GM18517 (cell line): ENCODE data around the gene ADAM8.
A peak's percentile ranks its signal among the peaks of the same experiment; 100 is the strongest.

ENCODE experiments used
- ATAC-seq: cut with Tn5 transposase; IDR thresholded peaks from one replicate; pipeline ENCODE4 v1.9.1; 2021; ENCODE audit warnings: mild to moderate bottlenecking, moderate library complexity; ENCODE audit not compliant: unreplicated experiment

Gene ADAM8

GRCh38 chr10:133282846-133283390 lies 6.2 kb upstream of the ADAM8 start:
- no peak for ATAC-seq

DNA sequence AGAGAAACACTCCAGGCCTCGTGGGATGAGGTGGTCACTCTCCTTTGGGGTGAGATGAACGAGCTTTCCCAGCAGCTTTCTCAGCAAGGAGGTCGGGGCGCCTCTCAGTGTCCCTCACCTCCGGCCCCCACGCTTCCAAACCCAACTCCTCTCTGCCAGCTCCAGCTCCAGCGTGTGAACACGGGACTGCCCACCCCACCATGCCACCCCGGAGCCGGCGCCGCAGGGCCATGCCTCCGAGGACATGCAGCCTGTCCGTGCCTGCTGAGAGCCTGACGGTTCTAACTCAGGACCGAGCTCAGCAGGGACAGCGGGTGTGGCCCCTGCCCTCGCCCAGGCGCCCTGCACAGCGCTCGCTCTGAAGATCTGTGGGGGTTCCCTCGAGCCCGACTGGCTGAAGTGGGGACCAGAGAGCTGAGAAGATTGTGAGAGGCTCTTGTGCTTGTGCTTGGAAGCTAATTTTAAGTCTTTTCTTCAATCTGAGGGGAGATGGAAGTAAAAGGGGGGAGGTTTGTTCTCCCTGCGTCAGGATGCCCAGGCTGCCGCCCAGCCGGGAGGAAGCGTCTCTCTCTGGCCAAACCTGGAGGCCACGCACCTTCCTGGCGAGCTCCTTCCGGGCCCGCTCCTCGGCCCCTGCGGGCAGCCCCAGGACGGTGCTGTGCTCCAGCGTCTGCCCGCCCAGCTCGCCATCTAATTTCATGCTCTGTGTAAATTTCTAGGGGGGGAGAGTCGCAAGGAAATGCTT lies 5.1 kb upstream of the ADAM8 start:
- ATAC-seq = no peak

DNA sequence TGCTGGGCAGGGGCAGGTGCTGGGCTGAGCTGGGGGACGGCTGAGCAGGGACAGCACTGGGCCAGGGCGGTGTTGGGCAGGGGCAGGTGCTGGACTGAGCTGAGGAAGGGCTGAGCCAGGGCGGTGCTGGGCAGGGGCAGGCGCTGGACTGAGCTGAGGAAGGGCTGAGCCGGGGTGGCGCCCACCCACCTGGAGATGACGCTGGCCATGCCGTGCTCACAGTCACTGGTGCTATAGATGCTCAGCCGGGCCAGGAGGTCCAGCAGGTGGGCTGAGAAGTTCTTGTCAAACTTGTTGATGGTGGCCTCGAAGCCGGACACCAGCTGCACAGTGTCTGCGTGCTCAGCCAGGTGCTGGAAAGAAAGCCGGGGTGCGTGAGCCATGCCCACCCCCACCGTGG lies 4.4 kb upstream of the ADAM8 start:
- ATAC-seq = no peak

DNA sequence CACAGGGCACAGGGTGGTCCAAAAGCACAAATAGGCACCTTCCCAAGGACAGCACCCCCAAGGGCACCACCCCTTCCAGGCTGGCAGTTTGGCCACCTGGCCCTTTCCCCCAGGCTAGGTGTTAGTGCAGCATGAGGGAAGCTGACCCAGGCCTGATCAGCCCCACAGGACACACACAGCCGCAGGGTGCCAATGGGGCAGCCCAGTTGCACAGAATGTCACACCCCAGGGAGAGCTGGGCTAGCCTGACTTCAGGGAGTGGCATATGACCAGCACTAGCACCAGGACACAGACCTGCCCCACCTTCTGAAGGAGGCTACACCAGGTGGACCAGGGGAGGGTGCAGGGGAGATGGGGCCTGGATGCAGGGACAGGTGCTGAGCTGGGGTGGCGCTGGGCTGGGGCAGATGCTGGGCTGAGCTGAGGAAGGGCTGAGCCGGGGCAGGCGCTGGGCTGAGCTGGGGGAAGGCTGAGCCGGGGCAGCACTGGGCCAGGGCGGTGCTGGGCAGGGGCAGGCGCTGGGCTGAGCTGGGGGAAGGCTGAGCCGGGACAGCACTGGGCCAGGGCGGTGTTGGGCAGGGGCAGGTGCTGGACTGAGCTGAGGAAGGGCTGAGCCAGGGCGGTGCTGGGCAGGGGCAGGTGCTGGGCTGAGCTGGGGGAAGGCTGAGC lies 3.9 kb upstream of the ADAM8 start:
- ATAC-seq = no peak

GRCh38 chr10:133279326-133280226 lies 2.9 kb upstream of the ADAM8 start:
- no peak for ATAC-seq

- ATAC-seq = peak; percentile 29
Observed at GRCh38 chr10:133278577-133279265, 2.1 kb upstream of the ADAM8 start.

GRCh38 chr10:133277993-133278576 lies 1.4 kb upstream of the ADAM8 start:
- ATAC-seq = no peak

DNA sequence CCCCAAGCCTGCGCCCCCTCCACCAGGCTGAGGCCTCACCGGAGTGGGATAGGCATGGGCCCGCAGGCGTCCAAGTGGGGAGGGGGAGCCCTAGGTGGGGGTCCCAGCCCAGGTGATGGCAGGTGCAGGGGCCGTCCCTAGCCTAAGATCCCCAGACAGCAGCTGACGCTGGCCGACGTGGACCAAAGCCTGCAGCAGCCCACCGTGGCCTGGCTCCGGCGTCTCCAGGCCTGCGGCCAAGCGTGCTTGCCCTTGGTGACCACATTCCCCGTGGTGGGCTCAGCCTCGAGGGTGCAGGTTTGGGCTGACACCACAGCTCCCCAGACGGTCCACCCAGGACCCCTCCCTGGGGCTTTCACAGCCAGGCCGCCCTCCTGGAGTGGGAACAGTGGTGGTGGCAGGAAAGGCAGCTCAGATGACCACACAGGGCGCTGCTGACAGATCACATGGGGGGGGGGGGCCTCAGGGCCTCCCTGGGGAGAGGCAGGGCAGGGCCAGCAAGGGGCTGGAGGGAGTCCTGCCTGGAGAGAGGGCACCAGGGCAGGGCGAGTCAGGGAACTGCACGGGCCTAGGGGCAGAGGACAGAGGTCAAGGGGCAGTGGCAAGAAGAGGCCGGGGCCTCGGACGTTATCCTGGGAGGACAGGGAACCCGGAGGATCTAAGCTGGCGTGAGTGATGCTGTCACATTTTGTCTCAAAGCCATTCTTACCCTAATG lies 767 bp upstream of the ADAM8 start:
- no peak for ATAC-seq

DNA sequence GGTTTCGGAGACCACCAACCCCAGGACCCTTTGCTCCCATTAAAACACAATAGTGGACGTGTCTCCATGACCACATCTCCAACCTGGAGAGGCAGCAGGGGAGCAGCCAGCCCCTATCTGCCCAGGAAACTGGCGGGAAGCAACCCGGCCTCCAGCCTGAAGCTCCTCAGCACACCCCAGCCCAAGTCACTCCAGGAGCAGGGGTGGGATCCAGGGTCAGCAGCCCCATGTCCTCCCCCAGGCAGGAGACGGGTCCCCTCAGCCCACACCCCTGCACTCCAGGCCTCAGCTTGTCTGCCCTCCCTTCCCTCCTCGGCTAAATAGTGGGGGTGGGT lies 601 bp downstream of the ADAM8 start:
- no peak for ATAC-seq

DNA sequence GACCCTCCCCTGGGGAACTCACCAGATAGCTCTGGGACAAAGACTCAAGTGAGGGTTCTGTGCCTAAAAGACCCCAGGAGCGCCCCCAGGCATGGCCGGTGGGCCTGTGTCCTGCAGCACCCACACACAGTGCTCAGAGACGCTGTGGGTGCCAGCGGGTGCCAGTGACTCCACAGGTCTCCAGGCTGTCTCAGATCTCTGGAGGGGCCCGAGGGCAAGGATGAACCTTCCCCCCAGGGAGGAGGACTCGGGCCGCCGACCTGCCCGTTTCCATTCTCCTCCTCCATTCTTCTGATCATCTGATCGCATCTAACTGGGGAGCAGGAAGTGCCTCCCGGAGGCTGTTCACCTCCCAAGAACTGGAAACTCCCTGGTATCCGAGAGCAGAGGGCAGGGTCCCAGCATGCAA lies 980 bp downstream of the ADAM8 start:
- ATAC-seq = peak; percentile 43

- peak; percentile 45 for ATAC-seq
Observed at GRCh38 chr10:133274751-133275683, 1.7 kb downstream of the ADAM8 start.

GRCh38 chr10:133273534-133274143 lies 3.0 kb downstream of the ADAM8 start:
- no peak for ATAC-seq

GRCh38 chr10:133272964-133273420 lies 3.7 kb downstream of the ADAM8 start:
- no peak for ATAC-seq

DNA sequence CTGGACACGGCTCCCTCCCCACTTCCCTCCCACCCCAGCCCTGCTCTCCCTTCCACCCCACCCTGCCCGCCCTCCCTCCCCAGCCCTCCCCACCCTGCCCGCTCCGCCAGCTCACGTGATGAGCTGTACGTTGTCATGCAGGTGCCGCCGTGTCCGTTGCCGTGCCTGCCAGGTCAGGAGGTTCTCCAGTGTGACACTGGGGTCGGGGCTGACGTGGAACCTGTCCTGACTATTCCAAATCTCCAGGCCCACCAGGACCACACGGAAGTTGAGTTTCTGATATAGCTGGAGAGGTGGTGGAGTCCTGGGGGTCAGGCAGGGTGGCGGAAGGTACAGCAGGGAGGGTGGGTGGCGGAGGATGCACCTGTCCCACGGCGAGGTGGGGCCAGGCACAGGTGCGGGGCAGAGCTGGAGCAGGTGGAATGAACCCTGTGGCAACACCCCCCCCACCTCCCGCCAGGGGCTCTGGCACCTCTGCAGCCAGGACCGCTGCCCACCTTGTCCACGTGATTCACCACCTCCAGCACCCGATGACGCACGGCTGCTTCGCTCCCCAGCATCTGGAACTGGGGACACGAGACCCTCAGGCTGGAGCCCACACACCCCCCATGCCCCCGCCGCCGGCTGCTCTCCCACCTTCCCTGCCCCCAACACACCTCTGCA lies 4.2 kb downstream of the ADAM8 start:
- no peak for ATAC-seq

DNA sequence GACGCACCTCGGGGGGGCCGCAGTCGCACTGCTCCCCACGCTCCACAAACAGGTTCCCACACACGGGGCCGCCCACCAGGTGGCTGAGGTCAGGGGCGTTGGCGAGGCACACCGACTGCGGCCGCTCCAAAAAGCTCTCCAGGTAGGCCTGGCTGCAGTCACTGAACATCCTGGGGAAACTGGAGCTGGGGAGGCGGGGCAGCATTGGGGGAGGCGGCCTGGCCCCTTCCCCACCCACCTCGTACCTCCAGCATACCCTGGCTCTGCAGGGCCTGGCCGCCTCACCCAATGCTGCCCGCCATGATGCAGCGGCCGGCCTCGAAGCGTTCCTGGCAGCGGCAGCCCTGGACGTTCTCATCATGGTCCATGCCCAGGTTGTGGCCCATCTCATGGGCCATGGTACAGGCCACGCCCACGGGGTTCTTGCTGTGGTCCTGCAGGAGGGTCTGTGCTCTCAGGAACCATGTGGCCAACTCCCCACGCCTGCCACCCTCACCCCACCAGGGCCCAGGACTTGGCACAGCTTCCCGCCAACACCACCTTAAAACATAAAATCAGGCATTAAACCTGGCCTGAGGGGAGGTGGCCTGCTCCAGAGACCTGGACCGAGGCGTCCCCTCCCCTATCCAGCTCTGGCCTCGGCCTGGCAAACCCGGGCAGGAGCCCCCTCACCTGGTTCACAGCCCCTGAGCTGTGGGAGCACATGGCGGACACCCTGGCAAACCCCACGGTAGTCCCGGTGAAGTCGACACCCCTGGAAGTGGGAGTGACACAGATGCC lies 5.0 kb downstream of the ADAM8 start:
- ATAC-seq = no peak

- ATAC-seq = no peak
Observed at GRCh38 chr10:133270773-133271297, 5.8 kb downstream of the ADAM8 start.

DNA sequence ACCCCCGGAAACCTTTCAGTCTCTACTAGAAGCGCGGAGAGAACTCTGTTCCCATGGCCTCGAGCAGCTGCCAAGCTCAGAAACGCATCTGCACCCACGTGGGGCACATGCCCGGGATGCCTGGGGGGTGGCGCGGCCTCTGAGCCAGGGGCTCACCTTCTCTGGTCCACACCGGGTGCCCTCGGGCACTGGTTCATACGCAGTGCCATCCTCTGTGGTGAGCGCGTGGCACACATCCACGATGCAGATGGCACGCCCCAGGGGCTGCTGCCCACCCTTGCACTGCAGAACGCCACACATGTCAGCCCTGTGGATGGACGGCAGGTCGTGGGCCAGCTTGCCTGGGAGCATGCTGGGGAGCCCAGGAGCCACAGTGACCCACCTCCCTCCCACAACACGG lies 6.5 kb downstream of the ADAM8 start:
- ATAC-seq = no peak
